ENCODE measurements around the gene PACRG.

Gene PACRG

GRCh38 chr6:162864911-162865310, 137.1 kb downstream of the PACRG start:
- DNase-seq (ENCODE audit: low read depth) = no peak

- DNase-seq (ENCODE audit: low read depth) = no peak
Measured at GRCh38 chr6:162866656-162867055, 138.9 kb downstream of the PACRG start.

- DNase-seq (ENCODE audit: low read depth) = no peak
Measured at GRCh38 chr6:162868397-162868796, 140.6 kb downstream of the PACRG start.

- no peak for DNase-seq (ENCODE audit: low read depth)
Measured at GRCh38 chr6:162871966-162872365, 144.2 kb downstream of the PACRG start.

- DNase-seq (ENCODE audit: low read depth) = no peak
Measured at GRCh38 chr6:162873537-162873936, 145.8 kb downstream of the PACRG start.

- DNase-seq (ENCODE audit: low read depth) = no peak
Measured at GRCh38 chr6:162875070-162875469, 147.3 kb downstream of the PACRG start.

GRCh38 chr6:162882801-162883481, 155.2 kb downstream of the PACRG start:
- DNase-seq (ENCODE audit: low read depth) = no peak

- DNase-seq (ENCODE audit: low read depth) = no peak
Measured at GRCh38 chr6:162887981-162888689, 160.4 kb downstream of the PACRG start.

GRCh38 chr6:162889303-162889702, 161.5 kb downstream of the PACRG start:
- no peak for DNase-seq (ENCODE audit: low read depth)

GRCh38 chr6:162898011-162898410, 170.2 kb downstream of the PACRG start:
- no peak for DNase-seq (ENCODE audit: low read depth)

GRCh38 chr6:162899148-162899547, 171.4 kb downstream of the PACRG start:
- DNase-seq (ENCODE audit: low read depth) = no peak

GRCh38 chr6:162900503-162900902, 172.7 kb downstream of the PACRG start:
- no peak for DNase-seq (ENCODE audit: low read depth)

- no peak for DNase-seq (ENCODE audit: low read depth)
Measured at GRCh38 chr6:162904069-162904663, 176.4 kb downstream of the PACRG start.

GRCh38 chr6:162906479-162906878, 178.7 kb downstream of the PACRG start:
- no peak for DNase-seq (ENCODE audit: low read depth)

GRCh38 chr6:162907876-162908481, 180.2 kb downstream of the PACRG start:
- peak; percentile 33 for DNase-seq (ENCODE audit: low read depth)

GRCh38 chr6:162913206-162913605, 185.4 kb downstream of the PACRG start:
- no peak for DNase-seq (ENCODE audit: low read depth)

- no peak for DNase-seq (ENCODE audit: low read depth)
Measured at GRCh38 chr6:162917506-162917905, 189.7 kb downstream of the PACRG start.

- DNase-seq (ENCODE audit: low read depth) = no peak
Measured at GRCh38 chr6:162921062-162921461, 193.3 kb downstream of the PACRG start.

GRCh38 chr6:162921510-162922040, 193.8 kb downstream of the PACRG start:
- no peak for DNase-seq (ENCODE audit: low read depth)

GRCh38 chr6:162922563-162923166, 194.9 kb downstream of the PACRG start:
- DNase-seq (ENCODE audit: low read depth) = no peak

GRCh38 chr6:162934844-162935243, 207.1 kb downstream of the PACRG start:
- no peak for DNase-seq (ENCODE audit: low read depth)

- no peak for DNase-seq (ENCODE audit: low read depth)
Measured at GRCh38 chr6:162940426-162940825, 212.7 kb downstream of the PACRG start.
